ENCODE results near the gene PCED1B. TPM values are rescaled to one million over a fixed set of nuclear protein-coding genes. Genes with fewer than 3 reads are reported as not detected.

The PCED1B gene
- total RNA-seq, 1 experiment from 2014 or later = 6.6 TPM

DNA sequence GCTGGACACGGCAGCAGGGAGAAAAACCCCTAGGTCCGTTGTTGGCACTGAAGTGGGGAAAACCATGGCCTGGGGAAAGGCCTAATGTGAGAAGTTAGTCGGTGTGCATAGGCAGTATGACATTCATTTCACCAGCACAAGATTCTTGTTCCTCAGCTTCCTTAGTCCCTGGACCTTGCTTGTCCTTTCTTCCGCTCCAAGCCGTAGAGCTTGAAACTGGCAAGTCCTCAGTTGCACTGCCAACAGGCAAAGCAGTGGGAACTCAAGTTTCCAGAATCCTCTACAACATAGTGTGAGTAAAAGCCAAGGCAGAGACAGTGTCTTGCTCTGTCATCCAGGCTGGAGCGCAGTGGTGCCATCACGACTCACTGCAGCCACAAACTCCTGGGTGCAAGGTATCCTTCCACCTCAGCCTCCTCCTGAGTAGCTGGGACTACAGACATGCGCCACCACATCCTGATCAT lies 138.8 kb downstream of the PCED1B start:
- ChIA-PET CTCF (interaction anchor here (0.6 to 1.2 kb wide), 2 partner anchors 24 to 235 kb away, joined by 3 read pairs; no protein-coding TSS in a partner anchor), POLR2A (no interaction called here)
- Mint-ChIP-seq H3K4me3 (no peak overlapping the region), H3K27ac (peak overlapping the region; percentile 57; the same call in 1 of the 2 replicates), H3K36me3 (no peaks in the 10 kb centered on the region), H3K4me1 (peaks cover 46% of the 10 kb centered on the region), H3K9me3 (no peaks in the 10 kb centered on the region), H3K27me3 (ENCODE audit: low read depth) (no peaks in the 10 kb centered on the region)
- DNase-seq (ENCODE audit: low spot score) (no peak), ATAC-seq (no peak)
- no peak for TF ChIP-seq CREM (CRISPR knock-in tag; IDR thresholded peaks at IDR 0.05)
- no peak for TF ChIP-seq ZNF263 (CRISPR knock-in tag; IDR thresholded peaks at IDR 0.05; ENCODE audit: low read depth)
- TF ChIP-seq, protein P1, sequence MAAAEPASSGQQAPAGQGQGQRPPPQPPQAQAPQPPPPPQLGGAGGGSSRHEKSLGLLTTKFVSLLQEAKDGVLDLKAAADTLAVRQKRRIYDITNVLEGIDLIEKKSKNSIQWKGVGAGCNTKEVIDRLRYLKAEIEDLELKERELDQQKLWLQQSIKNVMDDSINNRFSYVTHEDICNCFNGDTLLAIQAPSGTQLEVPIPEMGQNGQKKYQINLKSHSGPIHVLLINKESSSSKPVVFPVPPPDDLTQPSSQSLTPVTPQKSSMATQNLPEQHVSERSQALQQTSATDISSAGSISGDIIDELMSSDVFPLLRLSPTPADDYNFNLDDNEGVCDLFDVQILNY (CRISPR knock-in tag; IDR thresholded peaks at IDR 0.05) = no peak
- TF ChIP-seq TEAD4 (CRISPR knock-in tag; IDR thresholded peaks at IDR 0.05) = no peak
- TF ChIP-seq NR1H2 (CRISPR knock-in tag; IDR thresholded peaks at IDR 0.05) = no peak

DNA sequence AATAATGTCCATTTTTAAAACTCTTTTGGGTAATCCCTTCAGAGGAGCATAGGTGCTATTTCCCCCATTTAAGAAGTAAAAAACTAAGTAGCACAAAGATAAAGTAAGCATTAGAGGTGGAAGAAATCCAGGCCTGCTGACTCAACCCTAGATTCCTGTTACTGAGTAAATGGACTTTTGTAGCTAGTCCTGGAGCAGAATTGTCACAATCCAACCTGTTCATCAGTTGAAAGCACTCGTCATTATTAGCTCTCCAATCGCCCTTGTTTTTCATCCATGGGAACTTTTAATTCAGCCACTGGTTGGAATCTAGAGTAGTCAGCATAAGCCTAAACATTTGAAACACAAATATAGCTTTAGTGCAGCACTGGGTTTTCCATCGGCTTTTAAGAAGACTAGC lies 139.8 kb downstream of the PCED1B start:
- ATAC-seq (no peak), DNase-seq (ENCODE audit: low spot score) (no peak)
- H3K9me3 Mint-ChIP-seq = no peaks in the 10 kb centered on the region
- ChIA-PET CTCF (interaction anchor here (1.1 kb wide), 1 partner anchor 1094 kb away, joined by 4 read pairs; no protein-coding TSS in a partner anchor), POLR2A (no interaction called here)
- no peak overlapping the region for H3K27ac Mint-ChIP-seq
- no peaks in the 10 kb centered on the region for H3K27me3 Mint-ChIP-seq (ENCODE audit: low read depth)
- H3K36me3 Mint-ChIP-seq = no peaks in the 10 kb centered on the region
- TF ChIP-seq GABPB1 (CRISPR knock-in tag; IDR thresholded peaks at IDR 0.05) (no peak), PRRX2 (CRISPR knock-in tag; IDR thresholded peaks at IDR 0.05) (no peak), NR2C2 (CRISPR knock-in tag; IDR thresholded peaks at IDR 0.05) (no peak), ZNF232 (CRISPR knock-in tag; IDR thresholded peaks at IDR 0.05) (no peak), ETV6 (CRISPR knock-in tag; IDR thresholded peaks at IDR 0.05) (no peak), CREM (CRISPR knock-in tag; IDR thresholded peaks at IDR 0.05) (no peak), ZNF317 (CRISPR knock-in tag; IDR thresholded peaks at IDR 0.05; ENCODE audit: borderline replicate concordance, low read depth) (no peak), ZNF416 (CRISPR knock-in tag; IDR thresholded peaks at IDR 0.05) (no peak), MYBL2 (CRISPR knock-in tag; IDR thresholded peaks at IDR 0.05) (no peak)
- TF ChIP-seq, protein P2, sequence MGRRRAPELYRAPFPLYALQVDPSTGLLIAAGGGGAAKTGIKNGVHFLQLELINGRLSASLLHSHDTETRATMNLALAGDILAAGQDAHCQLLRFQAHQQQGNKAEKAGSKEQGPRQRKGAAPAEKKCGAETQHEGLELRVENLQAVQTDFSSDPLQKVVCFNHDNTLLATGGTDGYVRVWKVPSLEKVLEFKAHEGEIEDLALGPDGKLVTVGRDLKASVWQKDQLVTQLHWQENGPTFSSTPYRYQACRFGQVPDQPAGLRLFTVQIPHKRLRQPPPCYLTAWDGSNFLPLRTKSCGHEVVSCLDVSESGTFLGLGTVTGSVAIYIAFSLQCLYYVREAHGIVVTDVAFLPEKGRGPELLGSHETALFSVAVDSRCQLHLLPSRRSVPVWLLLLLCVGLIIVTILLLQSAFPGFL (CRISPR knock-in tag; IDR thresholded peaks at IDR 0.05; ENCODE audit: borderline replicate concordance) = no peak
- TF ChIP-seq, protein P3, sequence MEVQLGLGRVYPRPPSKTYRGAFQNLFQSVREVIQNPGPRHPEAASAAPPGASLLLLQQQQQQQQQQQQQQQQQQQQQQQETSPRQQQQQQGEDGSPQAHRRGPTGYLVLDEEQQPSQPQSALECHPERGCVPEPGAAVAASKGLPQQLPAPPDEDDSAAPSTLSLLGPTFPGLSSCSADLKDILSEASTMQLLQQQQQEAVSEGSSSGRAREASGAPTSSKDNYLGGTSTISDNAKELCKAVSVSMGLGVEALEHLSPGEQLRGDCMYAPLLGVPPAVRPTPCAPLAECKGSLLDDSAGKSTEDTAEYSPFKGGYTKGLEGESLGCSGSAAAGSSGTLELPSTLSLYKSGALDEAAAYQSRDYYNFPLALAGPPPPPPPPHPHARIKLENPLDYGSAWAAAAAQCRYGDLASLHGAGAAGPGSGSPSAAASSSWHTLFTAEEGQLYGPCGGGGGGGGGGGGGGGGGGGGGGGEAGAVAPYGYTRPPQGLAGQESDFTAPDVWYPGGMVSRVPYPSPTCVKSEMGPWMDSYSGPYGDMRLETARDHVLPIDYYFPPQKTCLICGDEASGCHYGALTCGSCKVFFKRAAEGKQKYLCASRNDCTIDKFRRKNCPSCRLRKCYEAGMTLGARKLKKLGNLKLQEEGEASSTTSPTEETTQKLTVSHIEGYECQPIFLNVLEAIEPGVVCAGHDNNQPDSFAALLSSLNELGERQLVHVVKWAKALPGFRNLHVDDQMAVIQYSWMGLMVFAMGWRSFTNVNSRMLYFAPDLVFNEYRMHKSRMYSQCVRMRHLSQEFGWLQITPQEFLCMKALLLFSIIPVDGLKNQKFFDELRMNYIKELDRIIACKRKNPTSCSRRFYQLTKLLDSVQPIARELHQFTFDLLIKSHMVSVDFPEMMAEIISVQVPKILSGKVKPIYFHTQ (CRISPR knock-in tag; IDR thresholded peaks at IDR 0.05) = no peak
- TF ChIP-seq, protein P4, sequence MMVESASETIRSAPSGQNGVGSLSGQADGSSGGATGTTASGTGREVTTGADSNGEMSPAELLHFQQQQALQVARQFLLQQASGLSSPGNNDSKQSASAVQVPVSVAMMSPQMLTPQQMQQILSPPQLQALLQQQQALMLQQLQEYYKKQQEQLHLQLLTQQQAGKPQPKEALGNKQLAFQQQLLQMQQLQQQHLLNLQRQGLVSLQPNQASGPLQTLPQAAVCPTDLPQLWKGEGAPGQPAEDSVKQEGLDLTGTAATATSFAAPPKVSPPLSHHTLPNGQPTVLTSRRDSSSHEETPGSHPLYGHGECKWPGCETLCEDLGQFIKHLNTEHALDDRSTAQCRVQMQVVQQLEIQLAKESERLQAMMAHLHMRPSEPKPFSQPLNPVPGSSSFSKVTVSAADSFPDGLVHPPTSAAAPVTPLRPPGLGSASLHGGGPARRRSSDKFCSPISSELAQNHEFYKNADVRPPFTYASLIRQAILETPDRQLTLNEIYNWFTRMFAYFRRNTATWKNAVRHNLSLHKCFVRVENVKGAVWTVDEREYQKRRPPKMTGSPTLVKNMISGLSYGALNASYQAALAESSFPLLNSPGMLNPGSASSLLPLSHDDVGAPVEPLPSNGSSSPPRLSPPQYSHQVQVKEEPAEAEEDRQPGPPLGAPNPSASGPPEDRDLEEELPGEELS (CRISPR knock-in tag; IDR thresholded peaks at IDR 0.05) = no peak
- TF ChIP-seq, protein P5, sequence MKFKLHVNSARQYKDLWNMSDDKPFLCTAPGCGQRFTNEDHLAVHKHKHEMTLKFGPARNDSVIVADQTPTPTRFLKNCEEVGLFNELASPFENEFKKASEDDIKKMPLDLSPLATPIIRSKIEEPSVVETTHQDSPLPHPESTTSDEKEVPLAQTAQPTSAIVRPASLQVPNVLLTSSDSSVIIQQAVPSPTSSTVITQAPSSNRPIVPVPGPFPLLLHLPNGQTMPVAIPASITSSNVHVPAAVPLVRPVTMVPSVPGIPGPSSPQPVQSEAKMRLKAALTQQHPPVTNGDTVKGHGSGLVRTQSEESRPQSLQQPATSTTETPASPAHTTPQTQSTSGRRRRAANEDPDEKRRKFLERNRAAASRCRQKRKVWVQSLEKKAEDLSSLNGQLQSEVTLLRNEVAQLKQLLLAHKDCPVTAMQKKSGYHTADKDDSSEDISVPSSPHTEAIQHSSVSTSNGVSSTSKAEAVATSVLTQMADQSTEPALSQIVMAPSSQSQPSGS (CRISPR knock-in tag; IDR thresholded peaks at IDR 0.05; ENCODE audit: borderline replicate concordance, low read depth) = no peak
- TF ChIP-seq, protein P6, sequence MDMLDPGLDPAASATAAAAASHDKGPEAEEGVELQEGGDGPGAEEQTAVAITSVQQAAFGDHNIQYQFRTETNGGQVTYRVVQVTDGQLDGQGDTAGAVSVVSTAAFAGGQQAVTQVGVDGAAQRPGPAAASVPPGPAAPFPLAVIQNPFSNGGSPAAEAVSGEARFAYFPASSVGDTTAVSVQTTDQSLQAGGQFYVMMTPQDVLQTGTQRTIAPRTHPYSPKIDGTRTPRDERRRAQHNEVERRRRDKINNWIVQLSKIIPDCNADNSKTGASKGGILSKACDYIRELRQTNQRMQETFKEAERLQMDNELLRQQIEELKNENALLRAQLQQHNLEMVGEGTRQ (CRISPR knock-in tag; IDR thresholded peaks at IDR 0.05) = no peak
- TF ChIP-seq, protein P7, sequence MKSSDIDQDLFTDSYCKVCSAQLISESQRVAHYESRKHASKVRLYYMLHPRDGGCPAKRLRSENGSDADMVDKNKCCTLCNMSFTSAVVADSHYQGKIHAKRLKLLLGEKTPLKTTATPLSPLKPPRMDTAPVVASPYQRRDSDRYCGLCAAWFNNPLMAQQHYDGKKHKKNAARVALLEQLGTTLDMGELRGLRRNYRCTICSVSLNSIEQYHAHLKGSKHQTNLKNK (CRISPR knock-in tag; IDR thresholded peaks at IDR 0.05) = no peak
- no peak overlapping the region for H3K4me3 Mint-ChIP-seq
- peaks cover 53% of the 10 kb centered on the region for H3K4me1 Mint-ChIP-seq

Data from WTC11 (cell line).